ENCODE data around the gene KATNA1.

KATNA1 gene

GRCh38 chr6:149586149-149586548 is 62.4 kb downstream of the KATNA1 start:
- Histone ChIP-seq H3K9ac (ENCODE audit: low read depth, low read length, poor library complexity, severe bottlenecking) (no peak overlapping the region), H3K4me3 (ENCODE audit: low read length, poor library complexity, severe bottlenecking) (no peak overlapping the region), H3K36me3 (ENCODE audit: insufficient read depth, low read length) (peaks cover 56% of the 10 kb centered on the region), H2AFZ (ENCODE audit: low read length) (no peak overlapping the region), H3K9me3 (ENCODE audit: insufficient read depth, low read depth, low read length) (no peaks in the 10 kb centered on the region), H3K4me2 (ENCODE audit: low read depth, low read length, poor library complexity, severe bottlenecking) (no peak overlapping the region), H4K20me1 (ENCODE audit: insufficient read depth, low read length, poor library complexity, severe bottlenecking) (no peaks in the 10 kb centered on the region), H3K4me1 (ENCODE audit: insufficient read depth, low read length, poor library complexity, severe bottlenecking) (no peaks in the 10 kb centered on the region), H3K9me2 (replicated peaks; ENCODE audit: low read depth, low read length) (no peaks in the 10 kb centered on the region), H3K27me3 (ENCODE audit: insufficient read depth, low read length, poor library complexity, severe bottlenecking) (no peaks in the 10 kb centered on the region), H3F3A (ENCODE audit: low read depth) (no peaks in the 10 kb centered on the region), H3K79me2 (ENCODE audit: insufficient read depth, low read length) (no peaks in the 10 kb centered on the region)
- TF ChIP-seq CTCF (conservative IDR thresholded peaks at IDR 0.05; ENCODE audit: low read length) = no peak
- no peak for TF ChIP-seq EZH2phosphoT487 (IDR thresholded peaks at IDR 0.05; ENCODE audit: borderline replicate concordance)

DNA sequence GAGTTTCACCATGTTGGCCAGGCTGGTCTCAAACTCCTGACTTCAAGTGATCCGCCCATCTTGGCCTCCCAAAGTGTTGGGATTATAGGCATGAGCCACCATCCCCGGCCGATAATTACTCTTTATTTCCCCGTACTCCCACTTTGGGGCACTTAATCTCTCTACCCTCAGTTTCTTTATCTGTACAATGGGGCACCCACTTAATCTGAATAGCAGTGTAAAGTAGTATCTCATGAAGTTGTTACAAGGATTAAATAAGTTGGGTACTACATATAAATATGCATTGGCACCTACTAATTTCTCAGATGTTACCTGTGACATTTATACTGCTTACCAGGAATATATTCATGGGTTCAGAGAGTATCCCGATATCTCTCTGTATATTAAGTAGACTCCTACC is 67.2 kb downstream of the KATNA1 start:
- H3K79me2 ChIP-seq (ENCODE audit: insufficient read depth, low read length) = no peaks in the 10 kb centered on the region
- H3K4me3 ChIP-seq (ENCODE audit: low read length, poor library complexity, severe bottlenecking) = no peak overlapping the region
- H3K9ac ChIP-seq (ENCODE audit: low read depth, low read length, poor library complexity, severe bottlenecking) = no peak overlapping the region
- H3K27me3 ChIP-seq (ENCODE audit: insufficient read depth, low read length, poor library complexity, severe bottlenecking) = no peaks in the 10 kb centered on the region
- H3K4me1 ChIP-seq (ENCODE audit: insufficient read depth, low read length, poor library complexity, severe bottlenecking) = no peaks in the 10 kb centered on the region
- TF ChIP-seq CTCF (conservative IDR thresholded peaks at IDR 0.05; ENCODE audit: low read length) = no peak
- no peak for TF ChIP-seq EZH2phosphoT487 (IDR thresholded peaks at IDR 0.05; ENCODE audit: borderline replicate concordance)
- no peaks in the 10 kb centered on the region for H3K9me3 ChIP-seq (ENCODE audit: insufficient read depth, low read depth, low read length)
- H3K36me3 ChIP-seq (ENCODE audit: insufficient read depth, low read length) = peaks cover 49% of the 10 kb centered on the region; the same call in 1 of the 2 replicates
- no peaks in the 10 kb centered on the region for H3K9me2 ChIP-seq (replicated peaks; ENCODE audit: low read depth, low read length)
- no peak overlapping the region for H3K4me2 ChIP-seq (ENCODE audit: low read depth, low read length, poor library complexity, severe bottlenecking)
- H3F3A ChIP-seq (ENCODE audit: low read depth) = no peaks in the 10 kb centered on the region
- H4K20me1 ChIP-seq (ENCODE audit: insufficient read depth, low read length, poor library complexity, severe bottlenecking) = no peaks in the 10 kb centered on the region
- H2AFZ ChIP-seq (ENCODE audit: low read length) = no peak overlapping the region

GRCh38 chr6:149580880-149581279 is 67.6 kb downstream of the KATNA1 start:
- Histone ChIP-seq H3K4me2 (ENCODE audit: low read depth, low read length, poor library complexity, severe bottlenecking) (no peak overlapping the region), H3K4me3 (ENCODE audit: low read length, poor library complexity, severe bottlenecking) (no peak overlapping the region), H4K20me1 (ENCODE audit: insufficient read depth, low read length, poor library complexity, severe bottlenecking) (no peaks in the 10 kb centered on the region), H3F3A (ENCODE audit: low read depth) (no peaks in the 10 kb centered on the region), H3K36me3 (ENCODE audit: insufficient read depth, low read length) (peaks cover 49% of the 10 kb centered on the region; the same call in 1 of the 2 replicates), H3K9me2 (replicated peaks; ENCODE audit: low read depth, low read length) (no peaks in the 10 kb centered on the region), H3K79me2 (ENCODE audit: insufficient read depth, low read length) (no peaks in the 10 kb centered on the region), H3K4me1 (ENCODE audit: insufficient read depth, low read length, poor library complexity, severe bottlenecking) (no peaks in the 10 kb centered on the region), H3K27me3 (ENCODE audit: insufficient read depth, low read length, poor library complexity, severe bottlenecking) (no peaks in the 10 kb centered on the region), H2AFZ (ENCODE audit: low read length) (no peak overlapping the region), H3K9me3 (ENCODE audit: insufficient read depth, low read depth, low read length) (no peaks in the 10 kb centered on the region), H3K9ac (ENCODE audit: low read depth, low read length, poor library complexity, severe bottlenecking) (no peak overlapping the region)
- no peak for TF ChIP-seq CTCF (conservative IDR thresholded peaks at IDR 0.05; ENCODE audit: low read length)
- no peak for TF ChIP-seq EZH2phosphoT487 (IDR thresholded peaks at IDR 0.05; ENCODE audit: borderline replicate concordance)
